Measurements from ENCODE around the gene PCYT2. TPM values are rescaled to one million over a fixed set of nuclear protein-coding genes. Genes with fewer than 3 reads are reported as not detected.

PCYT2 gene
- total and polyA plus RNA-seq, 7 experiments from 2014 or later, result 17.5 to 43.6 (median 27.0) TPM

GRCh38 chr17:81942167-81942553 lies 31.0 kb upstream of the PCYT2 start:
- Mint-ChIP-seq H3K4me3 (no peak overlapping the region), H3K27me3 (peaks cover 0 to 6% (median 0%) of the 10 kb centered on the region in 5 donors), H3K36me3 (no peaks in the 10 kb centered on the region), H3K27ac (no peak overlapping the region), H3K4me1 (peaks cover 0 to 10% (median 6%) of the 10 kb centered on the region in 7 donors), H3K9me3 (no peaks in the 10 kb centered on the region)
- CTCF ChIA-PET, result no interaction called here
- Histone ChIP-seq H3K36me3 (ENCODE audit: control insufficient read depth in 2 of 3, insufficient read depth in 3 of 3, low read length in 3 of 3) (no peaks in the 10 kb centered on the region), H3K9me3 (ENCODE audit: control insufficient read depth in 2 of 3, low read length in 3 of 3) (no peaks in the 10 kb centered on the region), H3K4me3 (ENCODE audit: low read length) (no peak overlapping the region), H3K4me1 (ENCODE audit: control insufficient read depth in 2 of 2, insufficient read depth in 2 of 2, low read length in 2 of 2) (no peaks in the 10 kb centered on the region), H3K27ac (ENCODE audit: low read depth, low read length) (no peak overlapping the region), H3K27me3 (ENCODE audit: control insufficient read depth in 2 of 2, insufficient read depth in 2 of 2, low read length in 2 of 2) (no peaks in the 10 kb centered on the region)
- intact Hi-C loops (cut with micrococcal nuclease), result no loop called here
- DNase-seq (no peak), ATAC-seq (no peak)
- POLR2A ChIA-PET, result interaction anchor here (0.7 kb wide), 1 partner anchor 363 kb away, joined by 3 read pairs; no protein-coding TSS in a partner anchor

GRCh38 chr17:81941484-81942166 lies 30.4 kb upstream of the PCYT2 start:
- ChIA-PET POLR2A (interaction anchor here (0.7 kb wide), 1 partner anchor 364 kb away, joined by 3 read pairs; no protein-coding TSS in a partner anchor), CTCF (no interaction called here)
- Mint-ChIP-seq H3K27ac (no peak overlapping the region), H3K36me3 (no peaks in the 10 kb centered on the region), H3K4me3 (no peak overlapping the region), H3K9me3 (no peaks in the 10 kb centered on the region), H3K27me3 (peaks cover 0 to 6% (median 0%) of the 10 kb centered on the region in 5 donors), H3K4me1 (peaks cover 0 to 10% (median 6%) of the 10 kb centered on the region in 7 donors)
- no peaks in the 10 kb centered on the region for H3K36me3 ChIP-seq (ENCODE audit: control insufficient read depth in 2 of 3, insufficient read depth in 3 of 3, low read length in 3 of 3)
- DNase-seq (no peak), ATAC-seq (no peak)
- H3K9me3 ChIP-seq (ENCODE audit: control insufficient read depth in 2 of 3, low read length in 3 of 3), result no peaks in the 10 kb centered on the region
- no peak overlapping the region for H3K27ac ChIP-seq (ENCODE audit: low read depth, low read length)
- no peaks in the 10 kb centered on the region for H3K27me3 ChIP-seq (ENCODE audit: control insufficient read depth in 2 of 2, insufficient read depth in 2 of 2, low read length in 2 of 2)
- intact Hi-C loops (cut with micrococcal nuclease), result no loop called here
- H3K4me1 ChIP-seq (ENCODE audit: control insufficient read depth in 2 of 2, insufficient read depth in 2 of 2, low read length in 2 of 2), result peaks cover 0 to 2% of the 10 kb centered on the region in 2 donors
- H3K4me3 ChIP-seq (ENCODE audit: low read length), result no peak overlapping the region

GRCh38 chr17:81940538-81941483 lies 29.6 kb upstream of the PCYT2 start:
- Mint-ChIP-seq H3K4me1 (peaks cover 0 to 10% (median 6%) of the 10 kb centered on the region in 7 donors), H3K9me3 (no peaks in the 10 kb centered on the region), H3K27me3 (peaks cover 0 to 6% (median 0%) of the 10 kb centered on the region in 5 donors), H3K36me3 (no peaks in the 10 kb centered on the region), H3K4me3 (no peak overlapping the region), H3K27ac (no peak overlapping the region)
- intact Hi-C loops (cut with micrococcal nuclease), result no loop called here
- H3K9me3 ChIP-seq (ENCODE audit: control insufficient read depth in 2 of 3, low read length in 3 of 3), result no peaks in the 10 kb centered on the region
- no peak for DNase-seq
- no peak overlapping the region for H3K4me3 ChIP-seq (ENCODE audit: low read length)
- no peaks in the 10 kb centered on the region for H3K36me3 ChIP-seq (ENCODE audit: control insufficient read depth in 2 of 3, insufficient read depth in 3 of 3, low read length in 3 of 3)
- H3K4me1 ChIP-seq (ENCODE audit: control insufficient read depth in 2 of 2, insufficient read depth in 2 of 2, low read length in 2 of 2), result peaks cover 0 to 3% of the 10 kb centered on the region in 2 donors
- ChIA-PET CTCF (interaction anchor here (0.6 kb wide), 1 partner anchor 1774 kb away, joined by 5 read pairs; no protein-coding TSS in a partner anchor), POLR2A (no interaction called here)
- no peaks in the 10 kb centered on the region for H3K27me3 ChIP-seq (ENCODE audit: control insufficient read depth in 2 of 2, insufficient read depth in 2 of 2, low read length in 2 of 2)
- no peak for ATAC-seq
- H3K27ac ChIP-seq (ENCODE audit: low read depth, low read length), result no peak overlapping the region

- no peak overlapping the region for H3K4me3 ChIP-seq (ENCODE audit: low read length)
- no peaks in the 10 kb centered on the region for H3K36me3 ChIP-seq (ENCODE audit: control insufficient read depth in 2 of 3, insufficient read depth in 3 of 3, low read length in 3 of 3)
- ATAC-seq, result no peak
- Mint-ChIP-seq H3K4me3 (no peak overlapping the region), H3K36me3 (no peaks in the 10 kb centered on the region), H3K4me1 (peaks cover 0 to 13% (median 8%) of the 10 kb centered on the region in 7 donors), H3K27ac (peak overlapping the region in 1 of 9 donors; percentile 32), H3K9me3 (no peaks in the 10 kb centered on the region), H3K27me3 (peaks cover 0 to 6% (median 0%) of the 10 kb centered on the region in 5 donors)
- no peaks in the 10 kb centered on the region for H3K27me3 ChIP-seq (ENCODE audit: control insufficient read depth in 2 of 2, insufficient read depth in 2 of 2, low read length in 2 of 2)
- DNase-seq, result no peak
- ChIA-PET CTCF (interaction anchor here (0.6 kb wide), 1 partner anchor 1773 kb away, joined by 5 read pairs; no protein-coding TSS in a partner anchor), POLR2A (no interaction called here)
- no peaks in the 10 kb centered on the region for H3K9me3 ChIP-seq (ENCODE audit: control insufficient read depth in 2 of 3, low read length in 3 of 3)
- H3K27ac ChIP-seq (ENCODE audit: low read depth, low read length), result no peak overlapping the region
- H3K4me1 ChIP-seq (ENCODE audit: control insufficient read depth in 2 of 2, insufficient read depth in 2 of 2, low read length in 2 of 2), result peaks cover 0 to 3% of the 10 kb centered on the region in 2 donors
- intact Hi-C loops (cut with micrococcal nuclease), result no loop called here
Measured at GRCh38 chr17:81939881-81940385, 28.7 kb upstream of the PCYT2 start.

- Histone ChIP-seq H3K36me3 (ENCODE audit: control insufficient read depth in 2 of 3, insufficient read depth in 3 of 3, low read length in 3 of 3) (no peaks in the 10 kb centered on the region), H3K27ac (ENCODE audit: low read depth, low read length) (no peak overlapping the region), H3K27me3 (ENCODE audit: control insufficient read depth in 2 of 2, insufficient read depth in 2 of 2, low read length in 2 of 2) (no peaks in the 10 kb centered on the region), H3K4me3 (ENCODE audit: low read length) (no peak overlapping the region), H3K4me1 (ENCODE audit: control insufficient read depth in 2 of 2, insufficient read depth in 2 of 2, low read length in 2 of 2) (peaks cover 0 to 3% of the 10 kb centered on the region in 2 donors), H3K9me3 (ENCODE audit: control insufficient read depth in 2 of 3, low read length in 3 of 3) (no peaks in the 10 kb centered on the region)
- DNase-seq (no peak), ATAC-seq (no peak)
- intact Hi-C loops (cut with micrococcal nuclease), result no loop called here
- ChIA-PET CTCF (no interaction called here), POLR2A (no interaction called here)
- Mint-ChIP-seq H3K27me3 (peaks cover 0 to 6% (median 0%) of the 10 kb centered on the region in 5 donors), H3K4me1 (peaks cover 0 to 13% (median 8%) of the 10 kb centered on the region in 7 donors), H3K9me3 (no peaks in the 10 kb centered on the region), H3K36me3 (no peaks in the 10 kb centered on the region), H3K4me3 (no peak overlapping the region), H3K27ac (no peak overlapping the region)
Measured at GRCh38 chr17:81939218-81939617, 28.0 kb upstream of the PCYT2 start.

GRCh38 chr17:81935709-81936084 lies 24.5 kb upstream of the PCYT2 start:
- Mint-ChIP-seq H3K27ac (peak overlapping the region in 1 of 9 donors; percentile 25), H3K36me3 (no peaks in the 10 kb centered on the region), H3K9me3 (no peaks in the 10 kb centered on the region), H3K4me1 (peaks cover 0 to 13% (median 9%) of the 10 kb centered on the region in 7 donors), H3K4me3 (peak overlapping the region in 8 of 10 donors; percentile 24 to 74 (median 52)), H3K27me3 (peaks cover 0 to 18% (median 0%) of the 10 kb centered on the region in 5 donors)
- Histone ChIP-seq H3K27ac (ENCODE audit: low read depth, low read length) (no peak overlapping the region), H3K36me3 (ENCODE audit: control insufficient read depth in 2 of 3, insufficient read depth in 3 of 3, low read length in 3 of 3) (no peaks in the 10 kb centered on the region), H3K4me3 (ENCODE audit: low read length) (no peak overlapping the region), H3K9me3 (ENCODE audit: control insufficient read depth in 2 of 3, low read length in 3 of 3) (no peaks in the 10 kb centered on the region), H3K27me3 (ENCODE audit: control insufficient read depth in 2 of 2, insufficient read depth in 2 of 2, low read length in 2 of 2) (no peaks in the 10 kb centered on the region), H3K4me1 (ENCODE audit: control insufficient read depth in 2 of 2, insufficient read depth in 2 of 2, low read length in 2 of 2) (peaks cover 0 to 3% of the 10 kb centered on the region in 2 donors)
- intact Hi-C loops (cut with micrococcal nuclease), result loop anchor here in 1 of 2 donors (2.0 kb wide), 1 partner anchor 41 kb away; the partner anchor contains the start of gene ASPSCR1
- DNase-seq, result no peak
- ChIA-PET CTCF (interaction anchor here (0.7 kb wide), 1 partner anchor 823 kb away, joined by 3 read pairs; no protein-coding TSS in a partner anchor), POLR2A (no interaction called here)
- no peak for ATAC-seq
